Measurements from ENCODE around the gene FGG. TPM values are rescaled to one million over a fixed set of nuclear protein-coding genes. Genes with fewer than 3 reads are reported as not detected.

Gene FGG
- total and polyA plus RNA-seq, 2 donors (not counting 3 experiments of a cell fraction or from before 2014, with no cell fraction given): not detected

GRCh38 chr4:154593868-154594267 is 18.6 kb downstream of the FGG start:
- H3K79me2 ChIP-seq (ENCODE audit: control insufficient read depth, insufficient read depth, low read length): no peaks in the 10 kb centered on the region
- intact Hi-C loops (cut with micrococcal nuclease) (no loop called here), dilution Hi-C loops (cut with MboI; ENCODE audit: extremely low pct_ligation_motif_present, low sequenced_read_pairs) (no loop called here)
- H3K27me3 ChIP-seq (ENCODE audit: control insufficient read depth in 2 of 2, insufficient read depth in 2 of 2, low read length in 2 of 2): peaks cover 0 to 4% of the 10 kb centered on the region in 2 experiments
- TF ChIP-seq GATA2 (IDR thresholded peaks at IDR 0.05; ENCODE audit: insufficient read depth, insufficient read length, low read depth, low read length) (no peak), POLR2AphosphoS5 (IDR thresholded peaks at IDR 0.05; ENCODE audit: insufficient read depth, low read depth, low read length) (no peak), FOS (IDR thresholded peaks at IDR 0.05; ENCODE audit: borderline replicate concordance, insufficient read depth, low read length) (no peak), MYC (IDR thresholded peaks at IDR 0.05; ENCODE audit: low read depth, low read length) (no peak), EZH2 (IDR thresholded peaks at IDR 0.05; ENCODE audit: borderline replicate concordance, low read depth, low read length, severe bottlenecking) (no peak), JUN (IDR thresholded peaks at IDR 0.05; ENCODE audit: borderline replicate concordance, insufficient read depth, insufficient read length, low read depth) (no peak), MAX (IDR thresholded peaks at IDR 0.05; ENCODE audit: insufficient read depth, insufficient read length) (no peak), POLR2A (IDR thresholded peaks at IDR 0.05; ENCODE audit: low read depth, low read length) (no peak), CTCF (IDR thresholded peaks at IDR 0.05; ENCODE audit: extremely low read depth in 1 of 2, insufficient read depth in 1 of 2, low read depth in 1 of 2, low read length in 2 of 2) (no peak)
- no peaks in the 10 kb centered on the region for H3K4me1 ChIP-seq (ENCODE audit: control insufficient read depth, extremely low read depth, insufficient read depth, low read length)
- no peaks in the 10 kb centered on the region for H4K20me1 ChIP-seq (replicated peaks; ENCODE audit: control insufficient read depth, extremely low read depth, insufficient read depth, low read length)
- no peaks in the 10 kb centered on the region for H3K9me1 ChIP-seq (replicated peaks; ENCODE audit: control insufficient read depth, extremely low read depth, insufficient read depth, low read length)
- H3K36me3 ChIP-seq (ENCODE audit: control insufficient read depth in 2 of 2, extremely low read depth in 1 of 2, insufficient read depth in 2 of 2, low read length in 2 of 2): no peaks in the 10 kb centered on the region
- ChIA-PET CTCF (interaction anchor here (0.8 to 1.5 kb wide), 4 partner anchors 9 to 42 kb away, joined by 3 to 4 read pairs (median 3); no protein-coding TSS in a partner anchor), POLR2A (interaction anchor here (1.0 kb wide), 1 partner anchor 185 kb away, joined by 3 read pairs; no protein-coding TSS in a partner anchor)
- FAIRE-seq: no peak
- no peak for DNase-seq (ENCODE audit: low read depth, low spot score)
- no peak overlapping the region for H2AFZ ChIP-seq (ENCODE audit: low read depth, low read length)
- no peak overlapping the region for H3K9ac ChIP-seq (replicated peaks; ENCODE audit: extremely low read depth, insufficient read depth, low read length)
- BruUV-seq (replicated peaks): no TSS peak
- H3K4me3 ChIP-seq (replicated peaks in 1 of 3; ENCODE audit: insufficient read depth in 1 of 3, low read depth in 1 of 3, low read length in 3 of 3): no peak overlapping the region
- no peak overlapping the region for H3K4me2 ChIP-seq (ENCODE audit: insufficient read depth, low read length)
- no peak overlapping the region for H3K27ac ChIP-seq (ENCODE audit: insufficient read depth, low read depth, low read length)
- no peaks in the 10 kb centered on the region for H3K9me3 ChIP-seq (replicated peaks; ENCODE audit: control insufficient read depth, insufficient read depth, low read length)
